Retinal pigment epithelial cell (primary cell): ENCODE data around the gene COL19A1.
"Not testable (repeated sequence)": the region's sequence is repeated elsewhere in the genome, so short reads cannot be mapped to it uniquely, and the experiment has no call there.

Experiments used
- DNase-seq: peaks from one replicate; pipeline ENCODE4 v3.0.0-alpha.2; 2010; ENCODE audit warnings: low read depth
- H3K4me3 ChIP-seq: 2 replicates; pipeline ENCODE4 v1.5.1; 2011; ENCODE audit warnings: mild to moderate bottlenecking, low read length, control low read depth, moderate library complexity
- TF ChIP-seq, protein P1 (sequence below): conservative IDR thresholded peaks from 2 replicates; pipeline ENCODE4 v1.5.1; 2011; ENCODE audit warnings: low read depth, low read length, control low read depth, inconsistent platforms

The COL19A1 gene

DNA sequence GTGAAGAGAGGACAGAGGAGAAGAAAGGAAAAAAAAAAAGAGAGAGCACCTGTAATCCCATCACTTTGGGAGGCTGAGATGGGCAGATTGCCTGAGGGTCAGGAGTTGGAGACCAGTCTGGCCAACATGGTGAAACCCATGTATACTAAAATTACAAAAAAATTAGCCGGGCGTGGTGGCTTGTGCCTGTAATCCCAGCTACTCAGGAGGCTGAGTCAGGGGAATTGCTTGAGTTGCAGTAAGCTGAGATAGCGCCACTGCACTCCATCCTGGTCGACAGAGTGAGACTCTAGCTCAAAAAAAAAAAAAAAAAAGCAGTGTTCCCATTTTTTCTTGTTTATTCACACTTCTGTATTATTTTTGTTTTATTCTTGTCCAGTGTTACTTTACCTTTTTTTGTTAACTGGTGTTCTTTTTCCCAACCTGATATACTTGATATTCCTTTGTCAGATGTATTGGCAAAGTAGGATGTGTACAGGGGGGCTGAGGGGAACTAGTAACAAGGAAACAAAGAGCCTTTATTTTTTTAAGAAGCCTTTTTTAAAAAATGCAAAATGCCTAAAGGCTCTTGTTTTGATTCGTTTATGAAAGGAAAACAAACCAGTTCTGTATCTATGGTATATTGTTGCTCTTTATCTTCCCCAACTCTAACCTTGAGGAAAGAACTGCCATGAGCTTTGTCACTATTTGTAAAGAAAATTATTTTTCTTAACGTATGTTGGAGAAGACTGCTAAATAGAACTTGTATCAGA, 22.3 kb downstream of the COL19A1 start:
- DNase-seq, result no peak
- TF ChIP-seq, protein P1, sequence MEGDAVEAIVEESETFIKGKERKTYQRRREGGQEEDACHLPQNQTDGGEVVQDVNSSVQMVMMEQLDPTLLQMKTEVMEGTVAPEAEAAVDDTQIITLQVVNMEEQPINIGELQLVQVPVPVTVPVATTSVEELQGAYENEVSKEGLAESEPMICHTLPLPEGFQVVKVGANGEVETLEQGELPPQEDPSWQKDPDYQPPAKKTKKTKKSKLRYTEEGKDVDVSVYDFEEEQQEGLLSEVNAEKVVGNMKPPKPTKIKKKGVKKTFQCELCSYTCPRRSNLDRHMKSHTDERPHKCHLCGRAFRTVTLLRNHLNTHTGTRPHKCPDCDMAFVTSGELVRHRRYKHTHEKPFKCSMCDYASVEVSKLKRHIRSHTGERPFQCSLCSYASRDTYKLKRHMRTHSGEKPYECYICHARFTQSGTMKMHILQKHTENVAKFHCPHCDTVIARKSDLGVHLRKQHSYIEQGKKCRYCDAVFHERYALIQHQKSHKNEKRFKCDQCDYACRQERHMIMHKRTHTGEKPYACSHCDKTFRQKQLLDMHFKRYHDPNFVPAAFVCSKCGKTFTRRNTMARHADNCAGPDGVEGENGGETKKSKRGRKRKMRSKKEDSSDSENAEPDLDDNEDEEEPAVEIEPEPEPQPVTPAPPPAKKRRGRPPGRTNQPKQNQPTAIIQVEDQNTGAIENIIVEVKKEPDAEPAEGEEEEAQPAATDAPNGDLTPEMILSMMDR, result no peak
- no peak overlapping the region for H3K4me3 ChIP-seq

- not testable (repeated sequence) for H3K4me3 ChIP-seq, DNase-seq
Observed at GRCh38 chr6:69889234-69889974, 23.0 kb downstream of the COL19A1 start.

- not testable (repeated sequence) for H3K4me3 ChIP-seq, DNase-seq
Observed at GRCh38 chr6:69892561-69892960, 26.2 kb downstream of the COL19A1 start.

DNA sequence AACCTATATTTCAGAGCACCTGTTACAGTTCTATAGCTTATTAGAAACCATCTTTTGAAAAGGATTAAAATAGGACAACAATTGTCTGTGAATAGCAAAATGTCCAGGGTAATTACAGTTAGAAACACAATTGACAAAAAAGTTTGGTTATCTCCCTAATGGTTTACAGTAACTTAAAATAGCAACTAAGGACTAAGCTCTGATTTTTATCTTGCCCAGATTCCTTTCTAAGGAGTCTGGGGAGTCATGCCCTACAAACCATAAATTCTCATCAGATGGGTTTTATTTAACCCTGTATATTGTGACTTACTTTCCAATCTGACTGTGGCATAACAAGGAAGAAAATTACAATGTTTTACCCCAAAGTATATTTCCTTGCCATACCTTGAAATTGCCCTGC, 26.9 kb downstream of the COL19A1 start:
- H3K4me3 ChIP-seq, DNase-seq: not testable (repeated sequence)

GRCh38 chr6:69894578-69895347, 28.4 kb downstream of the COL19A1 start:
- TF ChIP-seq, protein P1, result no peak
- peak; percentile 62 for DNase-seq
- no peak overlapping the region for H3K4me3 ChIP-seq

GRCh38 chr6:69895396-69895795, 29.0 kb downstream of the COL19A1 start:
- DNase-seq, result no peak
- TF ChIP-seq, protein P1, result no peak
- no peak overlapping the region for H3K4me3 ChIP-seq

GRCh38 chr6:69900869-69901268, 34.5 kb downstream of the COL19A1 start:
- TF ChIP-seq, protein P1, result no peak
- DNase-seq, result no peak
- no peak overlapping the region for H3K4me3 ChIP-seq

DNA sequence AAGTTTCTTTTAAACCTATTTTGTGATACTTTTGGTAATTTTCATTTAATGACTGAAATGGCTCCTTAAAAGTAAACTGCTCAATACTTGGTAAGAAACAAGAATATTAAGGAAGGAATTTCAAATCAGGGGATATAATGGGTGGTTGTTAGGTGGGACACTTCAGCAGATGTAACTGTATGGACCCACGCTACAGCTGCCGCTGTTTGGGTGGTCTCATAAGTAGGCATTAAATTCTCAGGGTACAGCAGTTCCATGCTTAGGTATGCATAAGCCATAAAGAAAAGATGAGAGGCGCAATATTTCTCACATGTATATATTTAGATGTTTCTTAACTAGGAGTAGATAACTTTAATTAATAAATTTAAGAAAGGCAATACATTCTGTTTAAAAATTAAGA, 35.0 kb downstream of the COL19A1 start:
- TF ChIP-seq, protein P1, result no peak
- no peak overlapping the region for H3K4me3 ChIP-seq
- DNase-seq, result no peak
